Stromal cell of bone marrow (primary cell): Measurements from ENCODE around the gene TRPM6.
"Not testable (repeated sequence)": the region's sequence is repeated elsewhere in the genome, so short reads cannot be mapped to it uniquely, and the experiment has no call there.

ENCODE experiments used
- DNase-seq: peaks from one replicate; pipeline ENCODE4 v3.0.0-alpha.2; 2012; ENCODE audit warnings: low read depth

Gene TRPM6, protein sequence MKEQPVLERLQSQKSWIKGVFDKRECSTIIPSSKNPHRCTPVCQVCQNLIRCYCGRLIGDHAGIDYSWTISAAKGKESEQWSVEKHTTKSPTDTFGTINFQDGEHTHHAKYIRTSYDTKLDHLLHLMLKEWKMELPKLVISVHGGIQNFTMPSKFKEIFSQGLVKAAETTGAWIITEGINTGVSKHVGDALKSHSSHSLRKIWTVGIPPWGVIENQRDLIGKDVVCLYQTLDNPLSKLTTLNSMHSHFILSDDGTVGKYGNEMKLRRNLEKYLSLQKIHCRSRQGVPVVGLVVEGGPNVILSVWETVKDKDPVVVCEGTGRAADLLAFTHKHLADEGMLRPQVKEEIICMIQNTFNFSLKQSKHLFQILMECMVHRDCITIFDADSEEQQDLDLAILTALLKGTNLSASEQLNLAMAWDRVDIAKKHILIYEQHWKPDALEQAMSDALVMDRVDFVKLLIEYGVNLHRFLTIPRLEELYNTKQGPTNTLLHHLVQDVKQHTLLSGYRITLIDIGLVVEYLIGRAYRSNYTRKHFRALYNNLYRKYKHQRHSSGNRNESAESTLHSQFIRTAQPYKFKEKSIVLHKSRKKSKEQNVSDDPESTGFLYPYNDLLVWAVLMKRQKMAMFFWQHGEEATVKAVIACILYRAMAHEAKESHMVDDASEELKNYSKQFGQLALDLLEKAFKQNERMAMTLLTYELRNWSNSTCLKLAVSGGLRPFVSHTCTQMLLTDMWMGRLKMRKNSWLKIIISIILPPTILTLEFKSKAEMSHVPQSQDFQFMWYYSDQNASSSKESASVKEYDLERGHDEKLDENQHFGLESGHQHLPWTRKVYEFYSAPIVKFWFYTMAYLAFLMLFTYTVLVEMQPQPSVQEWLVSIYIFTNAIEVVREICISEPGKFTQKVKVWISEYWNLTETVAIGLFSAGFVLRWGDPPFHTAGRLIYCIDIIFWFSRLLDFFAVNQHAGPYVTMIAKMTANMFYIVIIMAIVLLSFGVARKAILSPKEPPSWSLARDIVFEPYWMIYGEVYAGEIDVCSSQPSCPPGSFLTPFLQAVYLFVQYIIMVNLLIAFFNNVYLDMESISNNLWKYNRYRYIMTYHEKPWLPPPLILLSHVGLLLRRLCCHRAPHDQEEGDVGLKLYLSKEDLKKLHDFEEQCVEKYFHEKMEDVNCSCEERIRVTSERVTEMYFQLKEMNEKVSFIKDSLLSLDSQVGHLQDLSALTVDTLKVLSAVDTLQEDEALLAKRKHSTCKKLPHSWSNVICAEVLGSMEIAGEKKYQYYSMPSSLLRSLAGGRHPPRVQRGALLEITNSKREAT (N-terminal part only)

DNA sequence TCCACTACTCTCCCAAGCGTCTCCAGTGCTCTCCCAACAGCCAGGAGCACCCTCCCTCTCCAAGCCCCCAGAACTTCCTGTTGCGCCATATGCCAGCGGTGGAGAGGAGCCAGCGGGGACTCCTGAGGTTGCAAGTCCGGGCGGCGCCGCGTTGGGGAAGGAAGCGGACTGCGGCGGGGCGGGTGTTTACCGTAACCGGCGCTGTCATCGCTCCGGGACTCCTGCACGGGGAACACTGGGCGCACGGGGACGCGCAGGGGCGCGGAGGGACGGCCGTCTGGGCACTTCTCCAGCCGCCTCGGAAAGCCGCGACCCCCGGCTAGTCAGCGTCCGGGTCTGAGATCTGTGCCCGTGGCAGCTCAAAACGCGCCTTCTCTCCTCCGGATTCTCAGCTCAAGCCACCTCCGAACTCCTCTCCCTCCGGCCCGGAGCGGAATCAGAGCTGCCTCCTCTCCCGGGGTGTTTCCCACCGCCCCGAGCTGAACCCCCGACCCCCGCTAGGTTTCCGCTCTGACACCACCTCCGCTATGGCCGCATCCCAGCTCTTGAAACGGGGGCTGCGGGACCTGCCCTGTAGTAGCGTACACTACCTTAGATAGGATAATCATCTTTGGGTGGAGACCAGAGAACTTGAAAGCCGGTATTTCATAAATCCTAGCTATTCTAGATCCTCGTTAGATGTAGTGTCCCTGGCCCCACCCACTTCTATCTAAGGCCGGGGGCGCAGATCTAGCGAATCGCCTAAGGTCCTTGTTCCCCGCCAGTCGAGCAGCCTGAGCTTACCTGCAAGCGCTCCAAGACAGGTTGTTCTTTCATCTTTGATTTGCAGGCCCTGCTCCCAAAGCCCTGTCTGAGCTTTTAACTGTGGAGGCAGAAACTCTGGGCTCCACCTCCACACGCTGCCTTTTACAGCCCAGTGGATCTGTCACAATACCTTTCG, at the start of gene TRPM6:
Gene TRPM6 (minus strand): TSS at position 881 of the 940 bp plus-strand sequence. CDS start 65 bp downstream, at position 816.
- DNase-seq, result peak; percentile 29

DNA sequence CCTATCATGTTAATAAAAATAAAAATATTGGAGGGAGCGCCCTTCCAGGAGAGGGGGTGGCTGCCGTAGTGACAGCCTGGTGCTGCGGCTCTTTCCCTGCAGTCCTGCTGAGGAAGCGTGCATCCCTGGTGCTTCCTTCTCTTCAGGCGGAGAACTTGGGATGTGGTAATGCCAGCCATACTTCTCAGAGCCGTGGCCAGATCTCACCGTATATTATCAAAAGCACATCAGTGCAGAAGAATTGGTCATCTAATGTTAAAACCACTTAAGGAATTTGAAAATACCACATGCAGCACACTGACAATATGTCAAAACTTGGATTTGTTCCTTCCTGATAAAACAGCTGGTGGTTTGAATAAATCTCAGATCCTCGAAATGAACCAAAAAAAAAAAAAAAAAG, 47.3 kb upstream of the TRPM6 start:
- DNase-seq, result no peak

DNA sequence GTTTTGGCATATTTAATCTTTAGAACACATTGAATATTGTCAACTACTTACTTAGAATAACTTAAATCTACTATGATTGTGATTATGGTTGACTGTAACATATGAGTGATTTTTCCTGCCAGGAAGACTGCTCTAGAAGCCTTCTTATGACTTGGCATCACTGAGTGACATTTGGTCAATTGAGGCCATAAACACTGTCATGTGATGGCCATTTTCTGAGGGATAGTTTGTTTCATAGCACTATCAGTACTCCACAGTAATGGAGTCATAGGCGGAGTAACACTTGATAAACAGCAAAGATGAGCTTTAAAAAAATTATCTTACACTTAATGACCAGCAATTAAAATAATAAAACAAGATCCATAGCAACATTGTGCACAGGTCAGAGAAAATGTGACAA, 34.0 kb upstream of the TRPM6 start:
- no peak for DNase-seq

DNA sequence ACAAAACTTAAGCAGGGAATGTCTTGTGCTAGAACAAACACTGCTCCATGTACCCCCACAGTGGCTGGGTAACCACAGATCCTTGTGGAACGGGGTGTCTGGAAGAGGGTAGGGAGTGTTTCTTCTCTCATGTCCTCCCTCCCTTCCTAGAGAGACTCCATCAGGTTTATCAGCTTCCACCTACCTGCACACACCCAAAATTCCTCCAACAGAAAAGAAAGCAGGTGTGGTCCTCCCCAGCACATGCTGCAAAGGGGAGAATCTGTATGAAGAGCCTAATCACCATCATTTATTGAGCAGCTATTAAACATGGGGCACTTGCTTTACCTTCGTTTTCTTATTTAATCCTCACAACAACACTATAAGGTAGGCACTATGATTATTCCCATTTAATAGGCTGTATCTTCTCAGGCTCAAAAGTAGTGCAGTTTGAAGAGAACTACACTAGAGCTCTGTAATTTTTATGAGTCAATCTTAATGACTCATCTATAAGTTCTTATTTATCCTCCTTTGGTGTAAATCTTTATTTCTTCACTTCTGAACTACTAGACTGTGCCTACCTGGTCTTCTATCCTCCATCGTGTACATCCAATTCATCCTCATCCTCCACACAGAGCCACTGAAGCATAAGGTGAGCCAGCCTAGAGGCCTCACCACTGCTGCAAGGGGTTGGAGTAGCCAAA, 33.4 kb upstream of the TRPM6 start:
- DNase-seq, result no peak

GRCh38 chr9:74910036-74910435, 22.3 kb upstream of the TRPM6 start:
- no peak for DNase-seq

DNA sequence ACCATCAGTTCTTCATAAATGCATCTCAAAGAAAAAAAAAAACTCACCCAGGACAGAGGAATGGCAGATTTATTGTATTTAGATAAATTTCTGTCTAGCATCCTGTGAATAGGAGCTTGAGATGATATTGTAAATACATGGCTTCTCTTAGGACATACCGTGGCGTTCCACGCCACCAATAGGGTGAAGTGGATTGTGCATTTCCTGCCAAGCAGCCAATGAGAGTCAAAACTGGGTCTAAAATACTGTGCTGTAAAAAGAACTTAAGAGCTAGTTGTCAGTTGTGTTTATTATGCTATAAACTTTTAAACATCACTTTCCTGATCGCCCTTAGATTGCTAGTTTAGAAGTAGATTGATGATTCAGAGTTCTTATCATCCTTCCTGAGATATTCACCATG, 20.9 kb upstream of the TRPM6 start:
- DNase-seq, result no peak

DNA sequence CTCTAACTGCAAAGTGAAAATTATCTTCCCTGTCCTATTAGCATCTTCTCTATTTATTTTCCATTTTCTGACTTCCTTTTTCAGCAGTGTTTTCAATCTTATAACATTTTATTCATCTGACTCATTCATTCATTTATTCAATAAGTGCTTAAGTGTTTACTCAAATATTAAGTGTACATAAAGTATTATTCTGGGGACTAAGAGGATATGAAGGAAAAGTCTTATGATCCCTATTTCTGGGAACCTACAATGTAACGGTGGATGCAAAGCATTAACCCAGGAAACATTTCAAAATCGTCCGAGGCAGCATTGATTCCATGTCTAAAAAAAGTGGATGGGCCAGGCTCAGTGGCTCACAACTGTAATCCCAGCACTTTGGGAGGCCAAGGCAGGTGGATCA, 19.4 kb upstream of the TRPM6 start:
- DNase-seq, result no peak

GRCh38 chr9:74901001-74901400, 13.3 kb upstream of the TRPM6 start:
- no peak for DNase-seq

DNA sequence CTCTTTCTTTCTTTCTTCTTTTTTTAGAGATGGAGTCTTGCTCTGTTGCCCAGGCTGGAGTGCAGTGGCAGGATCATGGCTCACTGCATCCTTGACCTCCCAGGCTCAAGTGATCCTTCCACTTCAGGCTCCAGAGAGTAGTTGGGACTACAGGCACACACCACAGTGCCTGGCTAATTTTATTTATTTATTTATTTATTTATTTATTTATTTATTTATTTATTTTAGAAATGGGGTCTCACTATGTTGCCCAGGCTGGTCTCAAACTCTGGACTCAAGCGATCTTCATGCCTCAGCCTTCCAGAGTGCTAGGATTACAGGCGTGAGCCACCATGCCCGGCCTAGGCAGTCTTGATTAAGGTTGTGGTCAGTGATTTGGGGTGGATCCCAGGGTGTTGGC, 728 bp upstream of the TRPM6 start:
- DNase-seq, result not testable (repeated sequence)

DNA sequence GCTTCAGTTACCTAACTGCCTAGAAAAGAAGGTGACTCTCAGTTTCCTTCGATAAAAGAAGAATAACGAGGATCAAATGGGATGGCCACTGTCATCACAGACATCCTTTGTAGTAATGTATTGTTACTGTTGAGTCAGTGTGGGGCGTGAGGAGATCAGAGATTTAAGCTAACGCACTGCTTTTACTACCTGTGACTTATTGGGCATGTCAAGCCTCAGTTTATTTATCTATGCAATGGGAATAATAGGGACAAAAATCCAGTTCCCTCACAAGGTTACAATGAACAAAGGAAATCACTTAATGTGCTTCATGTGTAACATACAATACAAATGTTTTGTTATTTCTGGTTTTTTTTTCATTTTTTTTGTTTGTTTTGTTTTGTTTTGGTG, 255 bp upstream of the TRPM6 start:
- no peak for DNase-seq

GRCh38 chr9:74876382-74876949, 11.3 kb downstream of the TRPM6 start:
- DNase-seq, result no peak

DNA sequence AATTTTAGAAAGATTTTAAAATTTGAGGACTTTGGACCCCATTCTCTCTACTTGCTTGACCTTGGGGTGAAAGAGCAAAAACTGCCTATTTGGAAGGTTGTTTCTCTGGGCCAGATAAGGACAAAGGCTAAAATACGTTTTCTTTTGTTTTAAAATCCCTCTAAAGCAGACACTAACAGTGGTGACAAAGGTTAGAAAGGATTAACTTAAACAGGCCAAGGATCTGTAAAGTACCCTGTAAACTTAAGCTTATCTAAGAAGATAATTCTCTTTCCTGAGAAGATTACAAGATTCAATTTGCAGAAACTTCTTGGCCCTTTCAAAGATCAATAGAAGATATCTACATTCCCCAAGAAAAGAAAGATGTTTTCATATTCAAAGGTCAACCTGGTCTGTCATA, 12.1 kb downstream of the TRPM6 start:
- DNase-seq, result no peak

DNA sequence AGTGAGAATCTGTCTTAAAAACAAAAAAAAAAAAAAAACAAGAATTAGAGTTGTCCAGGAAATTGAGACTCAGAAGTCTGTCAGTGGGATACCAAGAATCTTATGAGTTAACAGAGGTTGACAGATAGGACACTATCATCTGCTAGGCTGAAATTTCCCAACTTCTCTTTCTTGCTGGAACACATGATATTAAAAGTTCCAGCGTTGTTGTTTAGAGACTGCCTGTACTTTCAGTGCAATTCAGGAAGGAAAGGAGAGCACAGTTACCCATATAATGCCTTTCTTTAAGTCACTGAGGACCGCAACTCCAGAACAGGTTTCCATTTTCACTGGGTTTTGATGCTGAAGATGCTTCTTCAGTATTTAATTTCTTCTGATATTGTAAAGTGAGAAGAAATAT, 13.5 kb downstream of the TRPM6 start:
- DNase-seq, result no peak

DNA sequence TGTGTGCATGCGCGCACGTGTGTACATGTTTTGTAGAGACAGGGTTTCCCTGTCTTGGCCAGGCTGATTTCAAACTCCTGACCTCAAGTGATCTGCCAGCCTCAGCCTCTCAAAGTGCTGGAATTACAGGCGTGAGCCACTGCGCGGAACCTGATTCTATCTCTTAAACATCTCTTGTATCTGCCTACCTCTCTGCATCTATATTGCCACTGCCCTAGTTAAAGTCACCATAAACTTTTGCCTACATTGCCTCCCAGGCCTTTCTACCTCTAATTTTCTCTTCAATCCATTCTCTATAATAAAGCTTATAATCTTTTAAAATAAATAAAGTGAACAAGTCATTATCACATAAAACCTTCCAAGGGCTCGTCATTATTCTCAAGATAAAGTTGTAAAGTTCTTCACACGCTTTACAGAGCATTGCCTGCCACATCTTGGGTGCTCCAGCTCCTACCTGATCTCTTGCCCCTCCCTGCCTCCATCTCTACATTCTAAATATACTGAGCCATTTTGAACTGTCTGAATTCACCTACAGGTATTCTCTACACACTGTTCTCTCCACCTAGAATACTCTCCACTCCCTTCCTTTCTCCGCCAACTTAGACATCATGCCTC, 15.0 kb downstream of the TRPM6 start:
- no peak for DNase-seq

DNA sequence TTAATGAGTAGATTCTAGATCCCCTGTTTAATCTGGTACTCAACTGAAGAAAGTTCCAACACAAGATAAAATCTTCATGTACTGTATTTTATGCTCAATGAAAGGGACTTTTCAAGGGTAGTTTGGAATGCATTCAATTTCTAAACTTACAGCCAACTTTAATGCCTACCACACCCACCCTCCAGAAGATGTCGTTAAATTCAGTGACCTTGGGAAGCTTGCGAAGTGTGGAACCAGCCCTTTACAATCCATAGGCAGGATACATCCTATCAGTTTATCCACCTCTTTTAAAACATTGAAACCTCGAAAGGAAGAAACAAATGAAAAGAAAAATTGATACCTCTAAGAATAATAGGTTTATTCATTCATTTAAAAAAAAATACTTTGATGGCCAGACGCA, 20.2 kb downstream of the TRPM6 start:
- DNase-seq, result no peak

- no peak for DNase-seq
Observed at GRCh38 chr9:74865177-74865576, 22.5 kb downstream of the TRPM6 start.

DNA sequence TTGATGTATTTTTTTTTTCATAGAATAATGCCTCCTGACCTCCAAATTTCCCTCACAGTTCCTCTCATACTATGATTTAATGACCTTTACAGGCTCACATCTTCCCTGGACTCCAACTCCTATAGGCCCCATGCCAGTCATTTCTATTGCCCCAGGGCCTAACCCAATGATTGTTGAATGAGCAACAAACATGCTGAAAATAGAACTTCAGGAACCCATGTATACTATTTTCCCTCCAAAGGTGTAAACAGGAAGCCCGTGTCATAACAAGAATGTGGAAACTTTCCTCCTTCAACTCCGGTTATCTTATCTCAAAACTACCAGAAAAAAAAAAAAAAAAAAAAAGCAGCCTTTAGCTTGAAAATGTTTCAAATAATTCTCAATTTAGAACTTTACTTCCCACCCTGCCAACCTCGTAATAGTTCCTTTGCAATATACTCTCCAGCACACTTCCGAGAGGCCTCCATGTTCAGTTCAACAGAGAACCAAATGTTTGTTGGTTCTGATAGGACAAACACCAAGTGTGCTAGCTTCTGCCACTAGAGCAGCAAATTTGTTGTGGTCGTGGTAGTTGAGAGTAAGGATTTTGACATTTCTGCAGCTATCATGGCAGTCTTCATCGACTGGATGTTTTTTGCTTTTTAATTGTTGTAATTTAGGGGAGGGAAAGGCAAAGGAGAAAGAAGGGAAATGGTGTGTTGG, 25.8 kb downstream of the TRPM6 start:
- DNase-seq, result no peak

DNA sequence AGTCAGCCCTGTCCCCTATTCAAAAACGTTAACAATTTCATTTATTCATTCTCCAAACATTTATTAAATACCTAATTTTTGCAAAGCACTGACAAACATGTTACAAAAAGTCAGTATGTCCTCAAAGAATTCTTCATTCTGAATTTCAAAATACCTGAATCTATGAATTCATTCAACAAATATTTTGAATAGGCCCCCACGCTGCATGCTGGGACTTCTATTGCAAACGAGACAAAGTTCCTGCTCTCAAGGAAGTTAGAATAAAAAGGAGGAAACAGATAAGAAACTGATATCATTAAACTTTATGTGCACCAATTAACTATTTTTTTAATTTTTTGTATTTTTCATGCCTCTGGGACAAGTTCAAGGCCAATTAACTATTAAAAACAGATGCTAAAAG, 26.6 kb downstream of the TRPM6 start:
- DNase-seq, result no peak

DNA sequence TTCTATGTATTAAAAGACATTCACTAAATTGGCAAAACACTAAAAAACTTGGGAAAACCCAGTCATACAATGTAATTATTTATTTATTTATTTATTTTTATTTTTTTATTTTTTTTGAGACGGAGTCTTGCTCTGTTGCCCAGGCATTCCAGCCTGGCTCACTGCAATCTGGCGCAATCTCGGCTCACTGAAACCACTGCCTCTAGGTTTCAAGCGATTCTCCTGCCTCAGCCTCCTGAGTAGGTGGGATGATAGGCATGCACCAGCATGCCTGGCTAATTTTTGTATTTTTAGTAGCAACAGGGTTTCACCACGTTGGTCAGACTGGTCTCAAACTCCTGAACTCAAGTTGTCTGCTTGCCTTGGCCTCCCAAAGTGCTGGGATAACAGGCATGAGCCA, 27.5 kb downstream of the TRPM6 start:
- DNase-seq, result not testable (repeated sequence)
